Muscle of leg (tissue), 11 donors: ENCODE data around the gene NDUFA7. TPM values are rescaled to one million over a fixed set of nuclear protein-coding genes. Genes with fewer than 3 reads are reported as not detected.
"Not testable (repeated sequence)": the region's sequence is repeated elsewhere in the genome, so short reads cannot be mapped to it uniquely, and the experiment has no call there.

Source experiments
- DNase-seq: peaks from one replicate; pipeline ENCODE4 v3.0.0; 2013
- H3K27ac ChIP-seq: one replicate; pipeline ENCODE4 v1.5.1; 2013; ENCODE audit warnings: mild to moderate bottlenecking, low read length, control low read depth
- H3K27me3 ChIP-seq: one replicate; pipeline ENCODE4 v1.6.1; 2013; ENCODE audit warnings: low read length; ENCODE audit not compliant: control insufficient read depth, insufficient read depth
- H3K36me3 ChIP-seq: one replicate; pipeline ENCODE4 v1.6.1; 2013; ENCODE audit warnings: low read length; ENCODE audit not compliant: control insufficient read depth, insufficient read depth
- H3K4me1 ChIP-seq: one replicate; pipeline ENCODE4 v1.6.1; 2013; ENCODE audit warnings: low read length; ENCODE audit not compliant: control insufficient read depth, insufficient read depth
- H3K4me3 ChIP-seq: one replicate; pipeline ENCODE4 v1.5.1; 2013; ENCODE audit warnings: low read length, control low read depth
- H3K9me3 ChIP-seq: replicated peaks from 2 replicates; pipeline ENCODE4 v1.6.1; 2013; ENCODE audit warnings: low read depth, low read length; ENCODE audit not compliant: control insufficient read depth
- WGBS: methylation state at CpG from one replicate; pipeline ENCODE4 v1.1.5; 2013; ENCODE audit warnings: missing lambda C conversion rate; ENCODE audit not compliant: insufficient coverage; 5-methylcytosine and 5-hydroxymethylcytosine counted together
- polyA plus RNA-seq, 8 donors: library from polyadenylated mRNA; unstranded; fragments of 120-200 nt; gene quantifications; one replicate each; pipeline versions ENCODE4 v1.2.1 to v1.2.3, GENCODE V29; 2013; ENCODE audit warnings: inconsistent platforms in 1 of 8, low replicate concordance in 1 of 8; ENCODE audit not compliant: insufficient read length in 8 of 8, insufficient read depth in 1 of 8
- total RNA-seq: library from RNA; stranded (reverse); fragments of 120-200 nt; gene quantifications from one replicate; pipeline ENCODE4 v1.2.4, GENCODE V29; 2013

Gene NDUFA7
- total and polyA plus RNA-seq, 9 donors: 17.2 to 54.7 (median 38.1) TPM

DNA sequence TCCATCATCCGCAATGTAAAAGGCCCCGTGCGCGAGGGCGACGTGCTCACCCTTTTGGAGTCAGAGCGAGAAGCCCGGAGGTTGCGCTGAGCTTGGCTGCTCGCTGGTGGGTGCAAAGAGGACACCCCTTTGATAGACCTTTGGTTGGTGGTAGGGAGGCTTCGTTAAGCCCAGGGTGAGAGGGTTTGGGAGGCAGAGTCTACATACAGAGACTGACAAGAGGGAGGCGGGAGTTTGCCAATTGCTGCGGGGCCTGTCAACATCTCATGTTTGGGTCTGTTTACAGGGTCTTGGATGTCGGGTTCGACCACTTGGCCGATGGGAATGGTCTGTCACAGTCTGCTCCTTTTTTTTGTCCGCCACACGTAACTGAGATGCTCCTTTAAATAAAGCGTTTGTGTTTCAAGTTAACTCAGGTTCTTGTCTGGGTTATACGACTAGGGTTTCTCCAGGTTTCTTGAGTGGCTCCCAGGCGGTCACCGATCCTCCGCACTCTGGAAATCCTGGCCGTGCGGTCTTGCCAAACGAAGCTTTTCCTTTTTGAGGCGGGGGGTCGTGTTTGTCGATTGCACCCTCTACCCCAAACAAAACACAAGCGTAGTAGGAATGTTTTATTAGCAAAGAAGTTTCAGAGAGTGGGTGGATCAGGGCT lies 937 bp upstream of the NDUFA7 start:
- peak overlapping the region; percentile 83 for H3K27ac ChIP-seq
- H3K9me3 ChIP-seq: peaks cover 4% of the 10 kb centered on the region
- H3K4me1 ChIP-seq: peaks cover 23% of the 10 kb centered on the region
- peaks cover 22% of the 10 kb centered on the region for H3K36me3 ChIP-seq
- H3K27me3 ChIP-seq: no peaks in the 10 kb centered on the region
- no peak for DNase-seq
- WGBS: 3% methylated on average over 11 of the region's 30 CpGs
- H3K4me3 ChIP-seq: peak overlapping the region; percentile 87

DNA sequence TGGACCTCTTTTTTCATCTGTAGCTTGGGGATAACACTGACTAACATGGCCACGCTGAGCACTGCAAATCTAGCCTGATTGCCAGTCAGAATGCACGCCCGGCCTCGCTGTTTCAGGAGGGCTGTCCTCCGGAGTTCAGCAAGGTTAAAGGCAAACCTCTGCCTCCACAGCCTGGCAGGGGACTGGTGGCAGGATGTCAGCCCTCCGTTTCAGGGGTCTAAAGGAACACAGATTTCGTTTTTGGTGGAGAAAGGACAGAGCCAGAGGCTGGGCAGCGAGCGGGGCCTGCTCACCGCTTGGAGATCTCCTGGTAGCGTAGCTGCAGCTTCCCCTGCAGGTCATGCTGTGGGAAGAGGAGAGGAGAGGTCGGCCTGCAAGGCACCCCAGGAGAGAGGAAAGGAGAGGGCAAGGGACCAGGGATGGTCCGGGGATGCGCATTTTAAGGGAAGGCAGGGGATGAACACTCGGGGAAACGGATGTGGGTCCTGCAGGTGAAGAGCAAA lies 560 bp downstream of the NDUFA7 start:
- no peaks in the 10 kb centered on the region for H3K9me3 ChIP-seq
- WGBS: 4% methylated on average over 16 of the region's 16 CpGs
- H3K4me1 ChIP-seq: peaks cover 23% of the 10 kb centered on the region
- H3K4me3 ChIP-seq: peak overlapping the region; percentile 87
- no peaks in the 10 kb centered on the region for H3K27me3 ChIP-seq
- no peak for DNase-seq
- H3K36me3 ChIP-seq: peaks cover 33% of the 10 kb centered on the region
- H3K27ac ChIP-seq: peak overlapping the region; percentile 91

DNA sequence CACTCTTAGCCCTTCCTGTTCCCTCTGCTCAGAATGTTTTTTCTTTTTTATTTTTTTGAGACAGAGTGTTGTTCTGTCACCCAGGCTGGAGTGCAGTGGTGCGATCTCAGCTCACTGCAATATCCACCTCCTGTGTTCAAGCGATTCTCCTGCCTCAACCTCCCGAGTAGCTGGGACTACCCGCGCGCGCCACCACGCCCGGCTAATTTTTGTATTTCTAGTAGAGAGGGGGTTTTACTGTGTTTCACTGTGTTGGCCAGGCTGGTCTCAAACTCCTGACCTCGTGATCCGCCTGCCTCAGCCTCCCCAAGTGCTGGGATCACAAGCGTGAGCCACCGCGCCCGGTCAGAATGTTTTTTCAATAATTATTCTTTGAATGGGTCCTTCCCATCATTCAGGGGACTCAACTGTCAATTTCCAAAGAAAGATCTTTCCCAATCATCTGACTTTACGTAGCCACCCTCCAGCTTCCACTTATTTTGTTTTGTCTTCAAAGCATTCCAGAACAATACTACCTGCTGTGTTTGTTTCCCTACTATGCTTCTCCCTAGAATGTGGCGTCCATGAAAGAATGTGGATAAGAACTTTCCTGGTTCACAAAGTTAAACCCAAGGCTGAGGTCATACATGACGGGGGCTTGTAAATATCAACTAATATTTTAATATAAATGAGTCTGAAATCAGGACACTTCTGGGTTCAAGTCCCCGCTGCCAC lies 1.2 kb downstream of the NDUFA7 start:
- no peak for DNase-seq
- peak overlapping the region; percentile 91 for H3K27ac ChIP-seq
- no peaks in the 10 kb centered on the region for H3K9me3 ChIP-seq
- 89% methylated on average over 12 of the region's 19 CpGs for WGBS
- peaks cover 23% of the 10 kb centered on the region for H3K4me1 ChIP-seq
- no peaks in the 10 kb centered on the region for H3K27me3 ChIP-seq
- H3K36me3 ChIP-seq: peaks cover 39% of the 10 kb centered on the region
- peak overlapping the region; percentile 87 for H3K4me3 ChIP-seq

DNA sequence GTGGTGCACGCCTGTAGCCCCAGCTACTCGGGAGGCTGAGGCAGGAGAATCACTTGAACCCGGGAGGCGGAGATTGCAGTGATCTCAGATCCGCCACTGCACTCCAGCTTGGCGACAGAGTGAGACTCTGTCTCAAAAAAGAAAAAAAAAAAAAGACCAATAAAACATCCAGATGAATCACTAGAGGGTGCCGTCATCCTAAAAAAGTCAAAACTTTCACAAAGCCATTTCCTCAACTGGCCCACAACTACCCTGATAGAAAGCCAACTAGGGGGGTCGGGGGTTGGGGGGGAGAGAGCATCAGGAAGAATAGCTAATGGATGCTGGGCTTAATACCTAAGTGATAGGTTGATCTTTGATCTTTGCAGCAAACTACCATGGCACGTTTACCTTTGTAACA lies 2.3 kb downstream of the NDUFA7 start:
- H3K4me1 ChIP-seq: peaks cover 22% of the 10 kb centered on the region
- not testable (repeated sequence) for DNase-seq

DNA sequence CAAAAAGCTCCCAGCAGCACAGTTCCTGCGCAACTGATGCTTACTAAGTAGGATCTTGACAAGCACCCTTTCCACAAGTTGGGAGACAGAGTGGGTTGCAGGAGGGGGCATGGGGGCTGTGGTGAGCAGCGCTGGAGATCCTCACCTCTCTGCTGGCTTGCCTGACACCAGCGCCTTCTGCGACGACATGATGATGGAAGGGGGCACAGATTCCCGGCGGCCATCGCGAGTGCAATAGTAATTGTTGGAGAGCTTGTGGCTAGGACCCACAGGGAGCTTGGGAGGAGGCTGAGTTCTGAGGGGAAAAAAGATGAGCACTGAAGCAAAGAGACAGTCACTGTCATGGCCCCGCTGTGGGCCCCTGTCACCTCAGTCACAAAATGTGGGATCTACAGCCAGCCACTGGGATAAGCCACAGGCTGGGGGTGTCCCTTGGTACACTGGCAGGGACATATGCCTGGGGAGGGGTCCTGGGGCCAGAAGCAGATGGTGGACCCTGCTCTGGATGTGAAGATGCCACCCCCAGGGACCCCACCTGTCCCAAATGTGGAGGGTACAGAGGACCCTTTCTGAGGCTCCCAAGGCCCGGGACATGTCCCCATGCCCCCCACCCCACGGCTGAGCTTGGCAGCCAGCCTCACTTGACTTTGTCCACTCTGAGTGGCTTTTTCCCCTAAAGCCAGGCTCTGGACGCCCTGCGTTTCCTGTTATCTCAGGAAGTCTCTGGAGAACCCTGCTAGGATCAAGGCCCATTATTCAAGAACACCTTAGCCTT lies 4.6 kb downstream of the NDUFA7 start:
- H3K9me3 ChIP-seq: no peaks in the 10 kb centered on the region
- 83% methylated on average over 14 of the region's 14 CpGs for WGBS
- peaks cover 51% of the 10 kb centered on the region for H3K36me3 ChIP-seq
- DNase-seq: no peak
- peaks cover 19% of the 10 kb centered on the region for H3K4me1 ChIP-seq
- no peak overlapping the region for H3K27ac ChIP-seq
- no peaks in the 10 kb centered on the region for H3K27me3 ChIP-seq
- H3K4me3 ChIP-seq: no peak overlapping the region

More for the DNA sequence above, 2.3 kb downstream of the NDUFA7 start:
- H3K27ac ChIP-seq, H3K27me3 ChIP-seq, H3K9me3 ChIP-seq, H3K4me3 ChIP-seq: not testable (repeated sequence)
- peaks cover 43% of the 10 kb centered on the region for H3K36me3 ChIP-seq
- 88% methylated on average over 1 of the region's 9 CpGs for WGBS

DNA sequence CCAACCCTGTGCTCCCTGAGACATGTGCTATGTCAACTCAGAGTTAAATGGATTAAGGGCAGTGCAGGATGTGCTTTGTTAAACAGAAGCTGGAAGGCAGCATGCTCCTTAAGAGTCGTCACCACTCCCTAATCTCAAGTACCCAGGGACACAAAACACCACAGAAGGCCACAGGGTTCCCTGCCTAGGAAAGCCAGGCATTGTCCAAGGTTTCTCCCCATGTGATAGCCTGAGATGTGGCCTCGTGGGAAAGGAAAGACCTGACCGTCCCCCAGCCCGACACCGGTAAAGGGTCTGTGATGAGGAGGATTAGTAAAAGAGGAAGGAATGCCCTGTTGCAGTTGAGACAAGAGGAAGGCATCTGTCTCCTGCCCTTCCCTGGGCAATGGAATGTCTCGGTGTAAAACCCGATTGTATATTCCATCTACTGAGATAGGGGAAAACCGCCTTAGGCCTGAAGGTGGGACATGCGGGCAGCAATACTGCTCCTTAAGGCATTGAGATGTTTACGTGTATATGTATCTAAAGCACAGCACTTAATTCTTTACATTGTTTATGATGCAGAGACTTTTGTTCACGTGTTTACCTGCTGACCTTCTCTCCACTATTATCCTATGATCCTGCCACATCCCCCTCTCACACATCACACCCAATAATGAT lies 6.1 kb downstream of the NDUFA7 start:
- DNase-seq: not testable (repeated sequence)

DNA sequence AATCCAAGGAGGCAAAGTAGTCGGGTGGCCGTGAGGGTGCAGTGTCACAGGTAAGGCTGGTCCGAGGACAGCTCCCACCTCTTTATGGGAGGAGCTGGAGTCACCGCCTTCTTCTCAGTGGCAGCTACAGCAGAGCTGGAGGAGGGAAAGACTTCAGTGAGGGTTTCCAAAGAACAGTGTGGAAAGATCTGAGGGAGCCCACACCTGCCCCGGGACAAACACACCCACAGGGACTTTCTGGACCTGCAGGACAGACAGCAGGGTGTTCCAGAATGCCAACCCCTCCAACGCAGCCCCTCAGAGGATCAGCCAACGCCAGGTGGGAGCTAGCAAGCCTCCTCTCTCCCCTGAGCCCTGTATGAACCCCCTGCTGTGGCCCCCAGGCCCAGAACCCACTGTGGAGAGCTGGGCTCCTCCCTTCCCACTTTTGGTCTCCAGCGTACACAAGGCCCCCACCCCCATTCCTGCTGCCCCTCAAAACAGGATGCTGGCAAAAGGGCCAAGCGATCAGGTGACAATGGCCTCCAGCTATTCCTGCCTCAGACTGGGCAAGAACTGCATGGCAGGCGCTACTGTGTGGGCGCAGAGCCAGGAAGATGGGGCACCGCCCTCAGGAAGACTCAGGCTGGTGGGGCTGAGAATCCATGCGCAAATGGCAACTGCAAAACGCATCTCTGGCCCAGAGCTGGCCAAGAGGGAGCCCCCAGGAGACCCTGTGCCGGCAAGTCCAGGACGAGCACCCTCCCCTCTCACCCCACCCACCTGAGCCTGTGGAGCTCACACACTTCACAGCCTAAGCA lies 9.5 kb downstream of the NDUFA7 start:
- Histone ChIP-seq H3K4me3 (no peak overlapping the region), H3K36me3 (peaks cover 65% of the 10 kb centered on the region)
- no peak for DNase-seq

More for the DNA sequence above, 6.1 kb downstream of the NDUFA7 start:
- H3K4me1 ChIP-seq: peaks cover 16% of the 10 kb centered on the region
- not testable (repeated sequence) for H3K4me3 ChIP-seq, H3K27me3 ChIP-seq, H3K27ac ChIP-seq, H3K9me3 ChIP-seq
- 98% methylated on average over 5 of the region's 11 CpGs for WGBS
- peaks cover 65% of the 10 kb centered on the region for H3K36me3 ChIP-seq

DNA sequence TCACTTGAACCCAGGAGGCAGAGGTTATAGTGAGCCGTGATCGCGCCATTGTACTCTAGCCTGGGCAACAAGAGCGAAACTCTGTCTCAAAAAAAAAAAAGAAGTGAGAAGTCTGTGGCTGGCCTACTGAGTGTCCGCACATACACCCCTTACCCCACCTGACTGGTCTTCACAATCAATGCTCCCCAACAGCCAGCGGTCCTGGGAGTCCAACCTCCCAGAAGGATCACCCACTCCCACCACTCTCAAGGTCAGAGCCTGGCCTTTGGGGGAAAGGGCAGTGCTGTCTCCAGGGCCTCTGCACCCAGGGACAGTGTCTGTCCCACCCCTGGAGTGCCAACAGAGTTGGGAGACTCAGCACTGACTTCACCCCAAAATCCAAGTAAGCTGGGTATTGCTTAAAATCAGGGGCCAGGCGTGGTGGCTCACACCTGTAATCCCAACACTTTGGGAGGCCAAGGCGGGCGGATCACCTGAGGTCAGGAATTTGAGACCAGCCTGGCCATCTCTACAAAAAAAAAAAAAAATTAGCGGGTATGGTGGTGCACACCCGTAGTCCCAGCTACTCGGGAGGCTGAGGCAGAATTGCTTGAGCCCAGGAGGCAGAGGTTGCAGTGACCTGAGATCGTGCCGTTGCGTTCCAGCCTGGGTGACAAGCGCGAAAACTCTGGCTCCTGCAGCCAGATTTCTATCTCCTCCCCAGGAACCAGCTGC lies 10.7 kb downstream of the NDUFA7 start:
- Histone ChIP-seq H3K27ac (no peak overlapping the region), H3K9me3 (no peaks in the 10 kb centered on the region), H3K4me1 (peaks cover 38% of the 10 kb centered on the region), H3K4me3 (no peak overlapping the region), H3K36me3 (peaks cover 57% of the 10 kb centered on the region), H3K27me3 (peaks cover 3% of the 10 kb centered on the region)
- DNase-seq: no peak
- 93% methylated on average over 13 of the region's 17 CpGs for WGBS

More for the DNA sequence above, 9.5 kb downstream of the NDUFA7 start:
- Histone ChIP-seq H3K9me3 (no peaks in the 10 kb centered on the region), H3K27ac (peak overlapping the region; percentile 29), H3K27me3 (peaks cover 3% of the 10 kb centered on the region), H3K4me1 (peaks cover 31% of the 10 kb centered on the region)
- WGBS: 87% methylated on average over 11 of the region's 16 CpGs

DNA sequence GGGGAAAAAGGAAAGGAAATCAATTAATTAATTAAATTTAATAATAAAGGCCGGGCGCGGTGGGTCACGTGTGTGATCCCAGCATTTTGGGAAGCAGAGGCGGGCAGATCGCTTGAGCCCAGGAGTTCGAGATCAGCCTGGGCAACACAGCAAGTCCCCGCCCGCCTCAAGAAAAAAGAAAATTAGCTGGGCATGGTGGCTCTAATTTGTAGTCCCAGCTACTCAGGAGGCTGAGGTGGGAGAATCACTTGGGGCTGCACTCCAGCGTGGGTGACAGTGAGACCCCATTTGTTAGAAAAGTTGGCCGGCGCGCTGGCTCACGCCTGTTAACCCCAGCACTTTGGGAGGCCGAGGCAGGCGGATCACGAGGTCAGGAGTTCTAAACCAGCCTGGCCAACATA lies 12.3 kb downstream of the NDUFA7 start:
- Histone ChIP-seq H3K4me3 (peak overlapping the region; percentile 51), H3K36me3 (peaks cover 47% of the 10 kb centered on the region), H3K27ac (no peak overlapping the region), H3K27me3 (peaks cover 3% of the 10 kb centered on the region), H3K4me1 (peaks cover 38% of the 10 kb centered on the region), H3K9me3 (no peaks in the 10 kb centered on the region)
- DNase-seq: no peak
- WGBS: 68% methylated on average over 10 of the region's 17 CpGs
